Measurements from ENCODE around the gene TSEN15. TPM values are rescaled to one million over a fixed set of nuclear protein-coding genes. Genes with fewer than 3 reads are reported as not detected.
A peak's percentile ranks its signal among the peaks of the same experiment; 100 is the strongest.

Gene TSEN15
- total RNA-seq, 4 donors from 2014 or later = 2.6 to 16.5 (median 8.0) TPM

DNA sequence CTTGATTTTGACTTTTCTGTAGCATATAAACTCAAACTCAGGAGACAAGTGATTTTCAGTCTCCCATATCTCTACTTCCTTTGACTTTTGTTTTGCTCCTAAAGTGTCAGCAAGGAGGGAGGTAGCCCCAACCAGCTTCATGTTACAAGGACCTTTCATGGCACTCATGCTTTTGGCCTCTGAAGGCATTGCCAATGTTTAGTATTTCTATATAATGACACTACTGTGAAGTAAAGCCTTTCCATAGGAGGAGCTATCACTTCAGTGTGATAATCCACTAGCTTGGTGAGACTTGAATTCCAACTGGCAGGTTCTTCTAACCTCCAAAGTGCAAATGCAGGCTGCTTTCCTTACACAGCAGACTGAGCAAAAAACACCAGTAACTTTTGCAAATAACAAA, 28.4 kb upstream of the TSEN15 start:
- H3K4me1 ChIP-seq = peaks cover 0 to 28% (median 5%) of the 10 kb centered on the region in 4 donors
- no peaks in the 10 kb centered on the region for H3K27me3 ChIP-seq
- no peak for TF ChIP-seq EP300 (IDR thresholded peaks at IDR 0.05; ENCODE audit: low read depth)
- TF ChIP-seq POLR2AphosphoS5 (IDR thresholded peaks at IDR 0.05) = no peak
- TF ChIP-seq, protein P1, sequence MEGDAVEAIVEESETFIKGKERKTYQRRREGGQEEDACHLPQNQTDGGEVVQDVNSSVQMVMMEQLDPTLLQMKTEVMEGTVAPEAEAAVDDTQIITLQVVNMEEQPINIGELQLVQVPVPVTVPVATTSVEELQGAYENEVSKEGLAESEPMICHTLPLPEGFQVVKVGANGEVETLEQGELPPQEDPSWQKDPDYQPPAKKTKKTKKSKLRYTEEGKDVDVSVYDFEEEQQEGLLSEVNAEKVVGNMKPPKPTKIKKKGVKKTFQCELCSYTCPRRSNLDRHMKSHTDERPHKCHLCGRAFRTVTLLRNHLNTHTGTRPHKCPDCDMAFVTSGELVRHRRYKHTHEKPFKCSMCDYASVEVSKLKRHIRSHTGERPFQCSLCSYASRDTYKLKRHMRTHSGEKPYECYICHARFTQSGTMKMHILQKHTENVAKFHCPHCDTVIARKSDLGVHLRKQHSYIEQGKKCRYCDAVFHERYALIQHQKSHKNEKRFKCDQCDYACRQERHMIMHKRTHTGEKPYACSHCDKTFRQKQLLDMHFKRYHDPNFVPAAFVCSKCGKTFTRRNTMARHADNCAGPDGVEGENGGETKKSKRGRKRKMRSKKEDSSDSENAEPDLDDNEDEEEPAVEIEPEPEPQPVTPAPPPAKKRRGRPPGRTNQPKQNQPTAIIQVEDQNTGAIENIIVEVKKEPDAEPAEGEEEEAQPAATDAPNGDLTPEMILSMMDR (IDR thresholded peaks at IDR 0.05) = no peak
- TF ChIP-seq POLR2A (IDR thresholded peaks at IDR 0.05) = no peak
- no peaks in the 10 kb centered on the region for H3K9me3 ChIP-seq
- peak overlapping the region in 3 of 4 donors; percentile 2 to 46 (median 27) for H3K27ac ChIP-seq
- H3K4me3 ChIP-seq = no peak overlapping the region
- no peak for DNase-seq
- in situ Hi-C loops (cut with MboI; ENCODE audit: low pct_ligation_motif_present in 1 of 4, low pct_unique_long_range_greater_than_20kb in 1 of 4, low sequenced_read_pairs in 3 of 4) = no loop called here
- intact Hi-C loops (cut with DNase I; ENCODE audit: low total_unique reads) = no loop called here
- H3K36me3 ChIP-seq = no peaks in the 10 kb centered on the region

DNA sequence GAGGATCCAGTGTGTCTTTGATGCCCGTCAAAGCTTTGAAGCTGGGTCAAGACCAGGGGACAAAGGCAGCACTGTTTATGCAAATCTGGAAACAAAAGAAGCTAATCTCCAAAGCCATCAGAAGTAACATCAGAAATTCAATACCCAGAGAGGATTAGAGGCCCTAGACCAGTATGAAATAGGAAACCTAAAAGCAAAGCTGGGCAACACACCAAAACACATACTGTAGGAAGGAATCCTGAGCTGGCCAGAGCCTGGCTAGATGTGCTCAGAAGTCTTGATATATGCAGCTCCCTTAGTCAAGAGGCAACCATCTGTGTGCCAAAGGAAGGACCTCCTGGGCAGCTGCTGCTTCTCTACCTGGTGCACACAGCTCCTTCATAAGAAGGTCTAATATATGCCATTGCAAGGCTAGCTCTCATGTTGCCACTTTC, 26.3 kb upstream of the TSEN15 start:
- Histone ChIP-seq H3K4me1 (peaks cover 0 to 22% (median 5%) of the 10 kb centered on the region in 4 donors), H3K27ac (peak overlapping the region in 1 of 4 donors; percentile 50), H3K4me3 (no peak overlapping the region), H3K9me3 (no peaks in the 10 kb centered on the region), H3K27me3 (no peaks in the 10 kb centered on the region), H3K36me3 (no peaks in the 10 kb centered on the region)
- TF ChIP-seq EP300 (IDR thresholded peaks at IDR 0.05; ENCODE audit: low read depth) (no peak), POLR2A (IDR thresholded peaks at IDR 0.05) (no peak)
- intact Hi-C loops (cut with DNase I; ENCODE audit: low total_unique reads) (no loop called here), in situ Hi-C loops (cut with MboI; ENCODE audit: low pct_ligation_motif_present in 1 of 4, low pct_unique_long_range_greater_than_20kb in 1 of 4, low sequenced_read_pairs in 3 of 4) (no loop called here)
- no peak for DNase-seq
- 85% methylated on average over 1 of the region's 1 CpG; no CpG with 5 or more reads in 1 of the 2 donors for WGBS, 2 donors (ENCODE audit: low coverage in 1 of 2)

DNA sequence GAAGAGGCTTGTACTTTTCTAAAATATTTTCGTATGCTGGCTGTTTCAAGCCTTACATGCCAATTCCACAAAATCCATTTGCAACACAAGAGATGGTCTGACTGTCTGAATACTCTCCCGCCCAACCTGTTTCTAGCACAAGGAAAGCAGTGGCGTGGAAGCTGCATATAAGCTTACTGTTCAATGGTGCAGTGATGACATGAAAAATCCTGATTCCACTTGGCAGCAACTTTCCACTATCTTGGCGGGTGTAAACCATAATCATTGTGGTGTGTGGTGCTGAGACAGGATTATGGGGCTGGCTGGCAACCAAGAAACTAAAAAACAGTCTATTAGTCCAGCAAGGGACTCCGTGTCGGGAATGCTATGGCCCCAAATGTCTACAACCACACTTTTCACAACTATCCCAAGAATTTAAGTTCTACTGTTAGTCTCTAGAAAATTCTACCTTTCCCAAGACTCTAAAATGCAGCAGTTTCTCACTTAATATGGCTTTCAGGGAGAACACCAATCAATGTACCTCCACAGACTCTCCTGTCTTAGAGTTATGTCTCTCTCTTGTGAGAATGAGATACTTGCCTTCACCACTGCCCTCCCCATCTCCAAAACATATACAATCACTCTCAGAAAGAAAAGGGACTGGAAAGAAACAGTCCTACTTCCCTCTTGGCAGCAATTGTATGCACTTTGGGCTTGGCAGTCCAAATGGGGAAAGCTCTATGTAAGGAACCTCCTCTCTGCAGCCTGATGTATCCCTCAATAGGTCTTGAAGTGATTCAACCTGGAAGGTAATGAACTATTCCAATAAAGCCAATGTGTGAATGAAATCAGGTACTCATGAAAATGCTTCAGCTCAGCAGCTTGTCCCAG, 23.5 kb upstream of the TSEN15 start:
- peaks cover 0 to 13% (median 5%) of the 10 kb centered on the region in 4 donors for H3K4me1 ChIP-seq
- TF ChIP-seq EP300 (IDR thresholded peaks at IDR 0.05; ENCODE audit: low read depth) (no peak), POLR2A (IDR thresholded peaks at IDR 0.05) (no peak), POLR2AphosphoS5 (IDR thresholded peaks at IDR 0.05) (no peak)
- TF ChIP-seq, protein P1 (IDR thresholded peaks at IDR 0.05) = no peak
- no peaks in the 10 kb centered on the region for H3K27me3 ChIP-seq
- H3K9me3 ChIP-seq = no peaks in the 10 kb centered on the region
- H3K4me3 ChIP-seq = no peak overlapping the region
- intact Hi-C loops (cut with DNase I; ENCODE audit: low total_unique reads) = no loop called here
- WGBS, 2 donors (ENCODE audit: low coverage in 1 of 2) = 37 to 63% methylated on average over 3 to 6 of the region's 6 CpGs
- H3K27ac ChIP-seq = no peak overlapping the region
- in situ Hi-C loops (cut with MboI; ENCODE audit: low pct_ligation_motif_present in 1 of 4, low pct_unique_long_range_greater_than_20kb in 1 of 4, low sequenced_read_pairs in 3 of 4) = no loop called here
- DNase-seq = no peak
- H3K36me3 ChIP-seq = no peaks in the 10 kb centered on the region

DNA sequence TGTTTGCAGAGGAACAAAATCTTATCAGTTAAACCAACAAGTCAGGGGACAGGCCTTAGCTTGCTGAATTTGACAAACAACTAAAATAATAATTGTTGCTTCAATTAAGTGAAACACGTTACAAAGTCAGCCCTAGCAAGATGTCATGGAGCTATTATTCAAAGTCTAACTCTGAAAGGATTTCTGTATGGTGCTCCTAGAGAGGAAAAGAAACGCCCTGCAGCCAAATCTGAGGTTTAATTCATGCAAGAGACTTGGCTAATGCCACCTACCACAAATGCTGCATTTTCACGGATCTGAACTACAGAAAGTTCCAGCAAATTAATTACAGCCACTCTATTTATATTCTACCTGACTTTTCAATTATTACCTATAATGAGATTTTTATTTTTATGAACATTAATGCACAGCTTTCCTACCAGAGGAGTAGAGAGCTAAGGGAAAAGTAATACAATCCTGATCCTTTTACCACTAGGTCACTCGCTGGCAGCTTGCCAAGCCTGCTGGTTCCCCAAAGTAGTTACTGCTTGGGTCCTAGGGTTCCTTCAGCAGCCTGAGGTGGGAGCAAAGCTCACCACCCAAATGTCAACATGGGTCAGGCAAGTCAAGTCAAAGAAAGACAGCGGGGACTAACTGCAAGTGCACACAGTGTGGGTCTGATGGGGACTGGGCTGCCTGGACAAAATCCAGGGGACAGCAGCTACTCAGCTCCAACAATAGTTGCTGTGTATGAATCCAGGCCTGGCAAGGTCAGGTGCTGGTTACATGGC, 22.5 kb upstream of the TSEN15 start:
- H3K9me3 ChIP-seq = no peaks in the 10 kb centered on the region
- 74 to 79% methylated on average over 3 to 5 of the region's 5 CpGs for WGBS, 2 donors (ENCODE audit: low coverage in 1 of 2)
- no peak overlapping the region for H3K27ac ChIP-seq
- DNase-seq = no peak
- H3K36me3 ChIP-seq = no peaks in the 10 kb centered on the region
- H3K4me1 ChIP-seq = peaks cover 0 to 11% (median 4%) of the 10 kb centered on the region in 4 donors
- in situ Hi-C loops (cut with MboI; ENCODE audit: low pct_ligation_motif_present in 1 of 4, low pct_unique_long_range_greater_than_20kb in 1 of 4, low sequenced_read_pairs in 3 of 4) = no loop called here
- H3K4me3 ChIP-seq = no peak overlapping the region
- TF ChIP-seq POLR2A (IDR thresholded peaks at IDR 0.05) = no peak
- no peak for TF ChIP-seq EP300 (IDR thresholded peaks at IDR 0.05; ENCODE audit: low read depth)
- no peak for TF ChIP-seq POLR2AphosphoS5 (IDR thresholded peaks at IDR 0.05)
- TF ChIP-seq, protein P1 (IDR thresholded peaks at IDR 0.05) = no peak
- intact Hi-C loops (cut with DNase I; ENCODE audit: low total_unique reads) = no loop called here
- H3K27me3 ChIP-seq = no peaks in the 10 kb centered on the region

Data from transverse colon (tissue), 4 donors.